Adrenal gland (tissue), 12 donors: Measurements from ENCODE around the gene PLA2G4C. TPM values are rescaled to one million over a fixed set of nuclear protein-coding genes. Genes with fewer than 3 reads are reported as not detected.

Experiments used
- DNase-seq, 7 donors: peaks; one replicate each; pipeline ENCODE4 v3.0.0-alpha.2; 2019 to 2020
- H3K27ac ChIP-seq, 5 donors: fragments of 200-600 bp; sonication (generic) in 4 of 5; 1 replicate in 3 of 5; 2 replicates in 2 of 5; pipeline versions ENCODE4 v1.5.1 to v1.8.0; 2016 to 2020; ENCODE audit warnings: mild to moderate bottlenecking in 1 of 5
- H3K27me3 ChIP-seq: fragments of 200-600 bp; 2 replicates; pipeline ENCODE4 v1.8.0; 2021
- H3K36me3 ChIP-seq, 2 donors: fragments of 200-600 bp; replicated peaks in 1 of 2; 1 replicate in 1 of 2; 2 replicates in 1 of 2; pipeline versions ENCODE4 v1.5.1 to v1.8.0; 2018 to 2022
- H3K4me1 ChIP-seq, 2 donors: fragments of 200-600 bp; replicated peaks in 1 of 2; 1 replicate in 1 of 2; 2 replicates in 1 of 2; pipeline versions ENCODE4 v1.5.1 to v1.8.0; 2018 to 2021
- H3K4me3 ChIP-seq, 4 donors: fragments of 200-600 bp; sonication (generic) in 3 of 4; one replicate each; pipeline ENCODE4 v1.5.1; 2016 to 2018
- H3K9me3 ChIP-seq, 3 donors: fragments of 200-600 bp; sonication (generic) in 1 of 3; replicated peaks in 1 of 3; 1 replicate in 2 of 3; 2 replicates in 1 of 3; pipeline versions ENCODE4 v1.5.1 to v1.8.0; 2016 to 2021
- POLR2A ChIP-seq, 2 donors: fragments of 450-650 bp; IDR thresholded peaks; one replicate each; pipeline ENCODE4 v1.6.1; 2017; ENCODE audit warnings: antibody characterized with exemption in 2 of 2, mild to moderate bottlenecking in 2 of 2, moderate library complexity in 1 of 2
- WGBS, 4 donors: extraction: QIAGEN DNeasy Blood & Tissue Kit in 2 of 4; methylation state at CpG; one replicate each; pipeline versions ENCODE4 v1.1.5 to v1.1.7; 2013 to 2017; 5-methylcytosine and 5-hydroxymethylcytosine counted together
- intact Hi-C, 2 donors: fragments of 100-400 bp; cut with DNase I; formaldehyde crosslinking; loops; one replicate each; pipeline versions ENCODE4 v1.14.1 to v1.15.0; 2022 to 2023
- polyA plus RNA-seq, 3 donors: library from polyadenylated mRNA; stranded (reverse); fragments of 200-250 nt in 2 of 3; fragments of 350-450 nt in 1 of 3; fragmentation: Illumina TruSeq in 1 of 3; extraction: RNeasy Lipid Tissue Mini Kit (QIAGEN cat#74804) in 1 of 3; gene quantifications; one replicate each; pipeline ENCODE4 v1.2.3, GENCODE V29; 2013 to 2014
- total RNA-seq, 9 donors: library from RNA; depleted of rRNA in 4 of 9; stranded (reverse); fragments of >200 nt in 4 of 9; fragments of 120-200 nt in 1 of 9; fragmentation: NEBNext Ultra II Directional in 1 of 9; extraction: Animal tissue kit (Norgen Biotek cat#: 25700) in 1 of 9; gene quantifications; one replicate each; pipeline versions ENCODE4 v1.1.0 to v1.2.4, GENCODE V29; 2013 to 2023
- TF ChIP-seq, protein P1 (sequence below), 6 experiments: fragments of 450-650 bp in 4 of 6; fragments of 200-600 bp in 2 of 6; sonication (generic) in 1 of 6; IDR thresholded peaks; 1 replicate in 5 of 6; 2 replicates in 1 of 6; pipeline versions ENCODE4 v1.5.1 to v1.8.0; 2016 to 2021; ENCODE audit warnings: antibody characterized with exemption in 6 of 6, mild to moderate bottlenecking in 2 of 6, moderate library complexity in 1 of 6
- donor health status: healthy with polysubstance abuse.
- donor health status: Bipolar disorder and iron deficiency.
- donor health status: DM: yes; HTN: yes; CAD: no.
- donor health status: DM: no; HTN: no; CAD: no.
- donor health status: DM: no; HTN: no; CAD: no.
- donor health status: DM: yes; HTN: yes; CAD: no.

PLA2G4C gene
- total and polyA plus RNA-seq, 12 donors = 18.6 to 123 (median 51.6) TPM

DNA sequence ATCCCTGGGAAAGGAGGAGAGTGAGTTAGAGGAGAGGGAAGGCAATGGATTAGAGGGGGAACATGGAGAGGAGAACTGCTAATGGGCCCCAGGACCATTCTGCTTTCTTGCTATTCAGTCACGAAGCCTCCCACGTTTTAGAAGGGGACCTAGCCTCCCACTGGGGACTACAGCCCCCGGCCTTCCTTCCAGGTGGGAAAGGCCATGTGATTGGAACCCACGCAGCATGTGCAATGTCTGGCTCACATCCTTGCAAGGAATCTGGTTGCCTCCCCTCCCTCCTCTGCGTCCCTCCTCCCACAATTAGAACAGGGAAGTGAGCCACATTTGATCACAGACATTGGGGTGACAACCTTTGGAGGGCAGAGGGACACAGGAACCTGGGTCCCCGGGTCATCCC, 22.5 kb upstream of the PLA2G4C start:
- Histone ChIP-seq H3K27me3 (no peaks in the 10 kb centered on the region), H3K9me3 (no peaks in the 10 kb centered on the region), H3K27ac (no peak overlapping the region), H3K4me3 (no peak overlapping the region), H3K36me3 (no peaks in the 10 kb centered on the region), H3K4me1 (no peaks in the 10 kb centered on the region)
- intact Hi-C loops = no loop called here
- no peak for TF ChIP-seq POLR2A (IDR thresholded peaks at IDR 0.05)
- TF ChIP-seq, protein P1, sequence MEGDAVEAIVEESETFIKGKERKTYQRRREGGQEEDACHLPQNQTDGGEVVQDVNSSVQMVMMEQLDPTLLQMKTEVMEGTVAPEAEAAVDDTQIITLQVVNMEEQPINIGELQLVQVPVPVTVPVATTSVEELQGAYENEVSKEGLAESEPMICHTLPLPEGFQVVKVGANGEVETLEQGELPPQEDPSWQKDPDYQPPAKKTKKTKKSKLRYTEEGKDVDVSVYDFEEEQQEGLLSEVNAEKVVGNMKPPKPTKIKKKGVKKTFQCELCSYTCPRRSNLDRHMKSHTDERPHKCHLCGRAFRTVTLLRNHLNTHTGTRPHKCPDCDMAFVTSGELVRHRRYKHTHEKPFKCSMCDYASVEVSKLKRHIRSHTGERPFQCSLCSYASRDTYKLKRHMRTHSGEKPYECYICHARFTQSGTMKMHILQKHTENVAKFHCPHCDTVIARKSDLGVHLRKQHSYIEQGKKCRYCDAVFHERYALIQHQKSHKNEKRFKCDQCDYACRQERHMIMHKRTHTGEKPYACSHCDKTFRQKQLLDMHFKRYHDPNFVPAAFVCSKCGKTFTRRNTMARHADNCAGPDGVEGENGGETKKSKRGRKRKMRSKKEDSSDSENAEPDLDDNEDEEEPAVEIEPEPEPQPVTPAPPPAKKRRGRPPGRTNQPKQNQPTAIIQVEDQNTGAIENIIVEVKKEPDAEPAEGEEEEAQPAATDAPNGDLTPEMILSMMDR (IDR thresholded peaks at IDR 0.05) = no peak
- WGBS, 4 donors = 89 to 94% (median 92%) methylated on average over 4 to 6 of the region's 6 CpGs
- no peak for DNase-seq

DNA sequence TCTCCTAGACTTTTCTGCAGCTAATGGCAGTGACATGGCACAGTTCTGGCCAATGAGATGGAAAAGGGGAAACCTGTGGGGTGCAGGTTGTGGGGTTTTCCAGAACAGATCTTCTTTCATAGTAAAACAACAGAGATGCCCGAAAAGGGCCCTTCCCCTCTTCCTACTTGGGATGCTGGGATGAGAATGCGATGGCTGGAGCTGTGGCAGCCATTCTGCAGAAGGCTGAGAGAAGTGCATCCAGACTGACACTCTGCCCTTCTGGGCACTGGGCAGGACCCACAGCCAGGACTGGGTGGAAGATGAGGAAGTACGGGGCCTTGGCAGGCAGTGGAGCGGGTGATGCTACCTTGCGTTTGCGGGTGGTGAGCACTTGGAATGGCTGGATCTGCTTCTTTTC, 16.9 kb upstream of the PLA2G4C start:
- no peak for DNase-seq
- no peak overlapping the region for H3K27ac ChIP-seq
- WGBS, 4 donors = 96 to 100% (median 97%) methylated on average over 6 of the region's 6 CpGs
- no peaks in the 10 kb centered on the region for H3K9me3 ChIP-seq
- H3K27me3 ChIP-seq = no peaks in the 10 kb centered on the region
- H3K36me3 ChIP-seq = no peaks in the 10 kb centered on the region
- intact Hi-C loops = no loop called here
- TF ChIP-seq, protein P1 (IDR thresholded peaks at IDR 0.05) = no peak
- TF ChIP-seq POLR2A (IDR thresholded peaks at IDR 0.05) = no peak
- no peaks in the 10 kb centered on the region for H3K4me1 ChIP-seq
- no peak overlapping the region for H3K4me3 ChIP-seq

DNA sequence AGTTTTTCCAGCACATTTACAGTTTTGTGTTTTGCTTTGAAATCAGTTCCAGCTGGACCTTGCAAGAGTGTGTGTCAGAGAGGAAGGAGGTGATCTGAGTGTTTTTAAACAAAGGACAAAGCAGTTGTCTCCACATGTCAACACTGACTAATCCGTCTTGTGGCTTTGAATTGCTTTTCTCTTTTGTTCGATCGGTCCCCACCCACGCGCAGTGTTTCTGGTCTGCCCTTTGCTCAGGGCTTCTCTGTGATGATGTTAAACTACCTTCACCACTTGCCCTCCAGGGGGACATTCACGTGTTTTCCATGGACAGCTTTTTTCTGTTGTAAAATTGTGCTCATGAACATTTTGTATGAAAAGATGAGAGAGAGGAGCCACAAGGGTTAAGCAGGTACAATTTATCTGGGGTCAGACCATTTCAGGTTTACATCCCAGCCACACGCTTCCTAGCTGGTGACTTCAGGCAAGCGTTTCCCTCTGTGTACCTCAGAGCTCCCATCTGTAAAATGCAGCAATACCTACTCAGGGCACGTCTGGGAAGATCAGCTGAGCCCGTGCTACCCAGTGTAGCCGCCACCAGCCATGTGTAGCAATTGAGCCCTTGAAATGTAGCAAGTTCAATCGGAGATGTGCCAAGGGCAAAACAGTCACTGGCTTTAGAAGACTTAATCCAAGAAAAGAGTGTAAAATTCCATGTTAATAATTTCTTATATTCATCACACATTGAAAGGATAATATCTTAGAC, 13.5 kb upstream of the PLA2G4C start:
- H3K36me3 ChIP-seq = no peaks in the 10 kb centered on the region
- H3K27me3 ChIP-seq = no peaks in the 10 kb centered on the region
- 77 to 81% (median 80%) methylated on average over 12 of the region's 12 CpGs for WGBS, 4 donors
- H3K4me3 ChIP-seq = no peak overlapping the region
- no peak overlapping the region for H3K27ac ChIP-seq
- intact Hi-C loops = no loop called here
- no peak for DNase-seq
- no peak for TF ChIP-seq POLR2A (IDR thresholded peaks at IDR 0.05)
- TF ChIP-seq, protein P1 (IDR thresholded peaks at IDR 0.05) = no peak
- no peaks in the 10 kb centered on the region for H3K9me3 ChIP-seq
- no peaks in the 10 kb centered on the region for H3K4me1 ChIP-seq

DNA sequence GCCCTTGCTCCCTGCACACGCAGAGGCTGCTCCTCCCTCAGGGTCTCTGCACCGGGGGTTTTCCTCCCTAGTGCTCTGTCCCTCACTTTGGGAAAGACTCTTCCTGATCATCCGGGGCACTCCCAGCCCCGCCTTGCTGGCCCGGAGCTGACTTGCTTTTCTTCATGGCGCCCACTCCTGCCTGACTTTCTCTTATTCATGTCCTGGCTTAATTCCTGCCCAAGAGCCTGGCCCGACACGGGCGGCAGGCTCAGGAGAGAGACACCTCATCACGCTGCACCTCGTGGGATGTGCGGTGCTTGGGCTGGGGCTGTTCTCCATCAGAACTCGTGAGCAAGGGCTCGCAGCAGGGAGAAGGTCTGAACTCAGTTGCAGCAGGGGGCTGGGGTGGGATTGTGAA, 11.8 kb upstream of the PLA2G4C start:
- Histone ChIP-seq H3K4me3 (no peak overlapping the region), H3K27me3 (no peaks in the 10 kb centered on the region), H3K27ac (peak overlapping the region in 2 of 5 donors; percentile 68 to 79), H3K9me3 (no peaks in the 10 kb centered on the region), H3K4me1 (no peaks in the 10 kb centered on the region), H3K36me3 (no peaks in the 10 kb centered on the region)
- WGBS, 4 donors = 80 to 93% (median 83%) methylated on average over 14 of the region's 14 CpGs
- intact Hi-C loops = no loop called here
- no peak for DNase-seq
- TF ChIP-seq POLR2A (IDR thresholded peaks at IDR 0.05) = no peak
- TF ChIP-seq, protein P1 (IDR thresholded peaks at IDR 0.05) = no peak
